ENCODE data around the gene UBE3B. TPM values are rescaled to one million over a fixed set of nuclear protein-coding genes. Genes with fewer than 3 reads are reported as not detected.

The UBE3B gene
- total and polyA plus RNA-seq, 2 donors (not counting 1 experiment from before 2014, with no cell fraction given), result 27.2 to 52.1 TPM

GRCh38 chr12:109497675-109498074 lies 20.2 kb downstream of the UBE3B start:
- H3K4me3 ChIP-seq (ENCODE audit: control extremely low read depth in 1 of 5, extremely low read depth in 1 of 5, insufficient read depth in 1 of 5, low read depth in 2 of 5, low read length in 4 of 5), result no peak overlapping the region
- ATAC-seq (ENCODE audit: low read depth), result no peak
- peaks cover 4 to 73% of the 10 kb centered on the region in 2 experiments for H3K36me3 ChIP-seq (replicated peaks in 1 of 2; ENCODE audit: control extremely low read depth in 1 of 2, control insufficient read depth in 1 of 2, extremely low read depth in 1 of 2, insufficient read depth in 2 of 2, low read length in 1 of 2)
- 94% methylated on average over 6 of the region's 7 CpGs for WGBS (ENCODE audit: insufficient coverage)
- ChIA-PET POLR2A (no interaction called here), CTCF (no interaction called here)
- Mint-ChIP-seq H3K4me1 (no peaks in the 10 kb centered on the region), H3K4me3 (no peak overlapping the region), H3K27ac (no peak overlapping the region), H3K9me3 (ENCODE audit: insufficient read depth) (no peaks in the 10 kb centered on the region), H3K27me3 (no peaks in the 10 kb centered on the region)
- no peaks in the 10 kb centered on the region for H4K20me1 ChIP-seq (ENCODE audit: control insufficient read depth, insufficient read depth, low read length, poor library complexity, severe bottlenecking)
- TF ChIP-seq, protein P1, sequence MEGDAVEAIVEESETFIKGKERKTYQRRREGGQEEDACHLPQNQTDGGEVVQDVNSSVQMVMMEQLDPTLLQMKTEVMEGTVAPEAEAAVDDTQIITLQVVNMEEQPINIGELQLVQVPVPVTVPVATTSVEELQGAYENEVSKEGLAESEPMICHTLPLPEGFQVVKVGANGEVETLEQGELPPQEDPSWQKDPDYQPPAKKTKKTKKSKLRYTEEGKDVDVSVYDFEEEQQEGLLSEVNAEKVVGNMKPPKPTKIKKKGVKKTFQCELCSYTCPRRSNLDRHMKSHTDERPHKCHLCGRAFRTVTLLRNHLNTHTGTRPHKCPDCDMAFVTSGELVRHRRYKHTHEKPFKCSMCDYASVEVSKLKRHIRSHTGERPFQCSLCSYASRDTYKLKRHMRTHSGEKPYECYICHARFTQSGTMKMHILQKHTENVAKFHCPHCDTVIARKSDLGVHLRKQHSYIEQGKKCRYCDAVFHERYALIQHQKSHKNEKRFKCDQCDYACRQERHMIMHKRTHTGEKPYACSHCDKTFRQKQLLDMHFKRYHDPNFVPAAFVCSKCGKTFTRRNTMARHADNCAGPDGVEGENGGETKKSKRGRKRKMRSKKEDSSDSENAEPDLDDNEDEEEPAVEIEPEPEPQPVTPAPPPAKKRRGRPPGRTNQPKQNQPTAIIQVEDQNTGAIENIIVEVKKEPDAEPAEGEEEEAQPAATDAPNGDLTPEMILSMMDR (IDR thresholded peaks at IDR 0.05), result no peak
- no peak for TF ChIP-seq EZH2 (IDR thresholded peaks at IDR 0.05; ENCODE audit: borderline replicate concordance, insufficient read depth, low read depth, low read length, poor library complexity, severe bottlenecking)
- no peak overlapping the region for H2AFZ ChIP-seq (ENCODE audit: insufficient read depth, low read depth, low read length, poor library complexity, severe bottlenecking)
- H3K79me2 ChIP-seq (ENCODE audit: control insufficient read depth, insufficient read depth, low read length), result no peaks in the 10 kb centered on the region
- no peaks in the 10 kb centered on the region for H3K4me1 ChIP-seq (ENCODE audit: control insufficient read depth in 2 of 2, insufficient read depth in 2 of 2, low read length in 2 of 2)
- H3K27ac ChIP-seq (ENCODE audit: low read length in 2 of 2), result no peak overlapping the region
- H3K27me3 ChIP-seq (replicated peaks in 1 of 4; ENCODE audit: control extremely low read depth in 1 of 4, control insufficient read depth in 3 of 4, insufficient read depth in 4 of 4, low read length in 3 of 4), result no peaks in the 10 kb centered on the region
- intact Hi-C loops (cut with micrococcal nuclease), result no loop called here
- no peak overlapping the region for H3K9ac ChIP-seq (ENCODE audit: low read length)
- peaks cover 0 to 2% (median 0%) of the 10 kb centered on the region in 3 donors for H3K9me3 ChIP-seq (ENCODE audit: control extremely low read depth in 1 of 3, control insufficient read depth in 2 of 3, insufficient read depth in 1 of 3, low read length in 2 of 3)
- DNase-seq, result no peak
- H3K4me2 ChIP-seq (replicated peaks; ENCODE audit: low read depth, low read length, poor library complexity, severe bottlenecking), result no peak overlapping the region

DNA sequence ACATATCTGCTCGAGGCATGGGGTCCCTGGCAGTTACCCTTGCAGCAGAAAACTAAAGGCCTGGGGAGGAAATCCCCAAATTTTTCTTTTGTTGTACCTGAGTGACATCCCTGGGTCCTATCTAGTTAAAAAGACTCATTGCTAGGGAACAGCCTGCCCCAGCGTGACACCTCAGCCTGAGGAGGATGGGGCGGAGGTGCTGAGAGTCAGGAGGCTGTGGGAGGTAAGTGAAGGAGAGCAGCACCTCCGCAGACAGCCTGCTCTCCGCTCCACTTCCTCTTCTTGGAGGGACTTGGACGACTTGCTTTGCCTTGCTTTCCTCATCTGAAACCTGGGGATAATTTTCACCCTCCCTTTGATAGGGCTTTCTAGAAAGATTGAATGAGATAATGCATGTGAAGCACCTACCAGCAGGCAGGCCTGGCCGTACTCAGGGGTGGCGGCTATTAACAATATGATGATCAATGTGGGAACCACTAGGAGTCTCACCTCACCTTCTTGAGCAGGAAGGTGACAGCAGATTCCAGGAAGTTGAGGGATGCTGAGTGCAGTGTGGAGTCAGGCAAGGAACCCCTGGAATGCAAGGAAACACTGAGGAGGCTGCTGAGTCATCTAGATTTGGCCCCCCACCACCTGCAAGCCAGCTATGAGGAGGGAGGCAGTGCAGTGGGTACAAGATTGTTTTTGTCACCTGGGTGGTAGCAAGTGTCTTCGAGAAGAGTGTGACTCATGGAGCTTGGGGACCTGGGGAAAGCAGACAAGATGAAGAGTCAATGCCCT lies 23.2 kb downstream of the UBE3B start:
- intact Hi-C loops (cut with micrococcal nuclease), result no loop called here
- H3K9me3 ChIP-seq (ENCODE audit: control extremely low read depth in 1 of 3, control insufficient read depth in 2 of 3, insufficient read depth in 1 of 3, low read length in 2 of 3), result no peaks in the 10 kb centered on the region
- peaks cover 9 to 80% of the 10 kb centered on the region in 2 experiments for H3K36me3 ChIP-seq (replicated peaks in 1 of 2; ENCODE audit: control extremely low read depth in 1 of 2, control insufficient read depth in 1 of 2, extremely low read depth in 1 of 2, insufficient read depth in 2 of 2, low read length in 1 of 2)
- Mint-ChIP-seq H3K4me3 (no peak overlapping the region), H3K27me3 (no peaks in the 10 kb centered on the region), H3K9me3 (ENCODE audit: insufficient read depth) (no peaks in the 10 kb centered on the region), H3K4me1 (no peaks in the 10 kb centered on the region), H3K27ac (no peak overlapping the region)
- H3K9ac ChIP-seq (ENCODE audit: low read length), result no peak overlapping the region
- H3K27ac ChIP-seq (ENCODE audit: low read length in 2 of 2), result no peak overlapping the region
- H3K27me3 ChIP-seq (replicated peaks in 1 of 4; ENCODE audit: control extremely low read depth in 1 of 4, control insufficient read depth in 3 of 4, insufficient read depth in 4 of 4, low read length in 3 of 4), result no peaks in the 10 kb centered on the region
- H3K79me2 ChIP-seq (ENCODE audit: control insufficient read depth, insufficient read depth, low read length), result no peaks in the 10 kb centered on the region
- no peaks in the 10 kb centered on the region for H4K20me1 ChIP-seq (ENCODE audit: control insufficient read depth, insufficient read depth, low read length, poor library complexity, severe bottlenecking)
- no peak overlapping the region for H3K4me3 ChIP-seq (ENCODE audit: control extremely low read depth in 1 of 5, extremely low read depth in 1 of 5, insufficient read depth in 1 of 5, low read depth in 2 of 5, low read length in 4 of 5)
- DNase-seq, result no peak
- ChIA-PET POLR2A (no interaction called here), CTCF (no interaction called here)
- H2AFZ ChIP-seq (ENCODE audit: insufficient read depth, low read depth, low read length, poor library complexity, severe bottlenecking), result no peak overlapping the region
- no peaks in the 10 kb centered on the region for H3K4me1 ChIP-seq (ENCODE audit: control insufficient read depth in 2 of 2, insufficient read depth in 2 of 2, low read length in 2 of 2)
- TF ChIP-seq, protein P1 (IDR thresholded peaks at IDR 0.05), result no peak
- TF ChIP-seq EZH2 (IDR thresholded peaks at IDR 0.05; ENCODE audit: borderline replicate concordance, insufficient read depth, low read depth, low read length, poor library complexity, severe bottlenecking), result no peak
- H3K4me2 ChIP-seq (replicated peaks; ENCODE audit: low read depth, low read length, poor library complexity, severe bottlenecking), result no peak overlapping the region
- WGBS (ENCODE audit: insufficient coverage), result 95% methylated on average over 5 of the region's 9 CpGs
- ATAC-seq (ENCODE audit: low read depth), result no peak

Measured in B cell (primary cell).